Ectodermal cell (in vitro differentiated cells): ENCODE results near the gene PRDM15.

ENCODE experiments used
- H3K27ac ChIP-seq: 2 replicates; pipeline ENCODE4 v1.7.0; 2013; ENCODE audit warnings: mild to moderate bottlenecking, low read depth, low read length; ENCODE audit not compliant: insufficient read depth, poor library complexity, severe bottlenecking
- H3K27me3 ChIP-seq: 2 replicates; pipeline ENCODE4 v1.7.0; 2013; ENCODE audit warnings: mild to moderate bottlenecking, low read length; ENCODE audit not compliant: insufficient read depth, control insufficient read depth, poor library complexity, severe bottlenecking
- H3K36me3 ChIP-seq: one replicate; pipeline ENCODE4 v1.7.0; 2013; ENCODE audit warnings: low read length; ENCODE audit not compliant: control insufficient read depth, insufficient read depth
- H3K4me1 ChIP-seq: one replicate; pipeline ENCODE4 v1.7.0; 2013; ENCODE audit warnings: low read length; ENCODE audit not compliant: control insufficient read depth, insufficient read depth
- H3K4me3 ChIP-seq: 2 replicates; pipeline ENCODE4 v1.7.0; 2013; ENCODE audit warnings: low read depth, low read length, control low read depth; ENCODE audit not compliant: insufficient read depth
- H3K9me3 ChIP-seq: 2 replicates; pipeline ENCODE4 v1.7.0; 2013; ENCODE audit warnings: mild to moderate bottlenecking, low read length, moderate library complexity; ENCODE audit not compliant: control insufficient read depth
- WGBS, 2 experiments: methylation state at CpG; one replicate each; pipeline ENCODE4 v1.1.7; 2013; ENCODE audit warnings: missing lambda C conversion rate in 2 of 2; 5-methylcytosine and 5-hydroxymethylcytosine counted together

The PRDM15 gene

GRCh38 chr21:41763996-41764395 lies 115.1 kb downstream of the PRDM15 start:
- H3K4me1 ChIP-seq: peaks cover 60% of the 10 kb centered on the region
- H3K27ac ChIP-seq: no peak overlapping the region
- WGBS, 2 experiments: 62 to 66% methylated on average over 8 of the region's 8 CpGs
- no peak overlapping the region for H3K4me3 ChIP-seq
- H3K36me3 ChIP-seq: no peaks in the 10 kb centered on the region
- H3K9me3 ChIP-seq: no peaks in the 10 kb centered on the region
- H3K27me3 ChIP-seq: peaks cover 71% of the 10 kb centered on the region

DNA sequence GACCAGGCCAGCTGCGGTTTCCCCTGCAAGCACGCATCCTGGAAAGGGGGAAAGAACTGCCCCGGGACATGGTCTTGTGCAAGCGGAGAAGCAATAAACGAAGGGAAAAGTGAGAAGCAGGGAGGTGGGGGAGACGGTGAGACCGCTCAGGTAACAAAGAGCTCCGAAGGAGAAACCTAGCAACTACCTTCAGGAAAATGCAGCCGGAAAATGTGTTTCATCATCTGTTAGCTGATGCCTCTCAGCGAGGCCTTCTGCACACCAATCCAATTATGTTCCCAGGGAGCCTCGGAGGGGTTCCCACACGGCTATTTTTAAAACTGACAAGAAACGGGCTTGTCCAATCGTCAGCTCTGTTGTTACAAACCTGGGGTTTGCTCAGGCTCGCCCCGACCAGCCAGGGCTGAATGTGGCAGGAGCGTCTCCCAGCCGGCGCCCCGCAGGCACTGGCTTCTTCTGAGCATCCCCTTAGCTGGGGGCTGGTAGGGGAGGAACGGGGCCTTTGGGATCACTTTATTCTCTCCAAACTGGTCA lies 115.7 kb downstream of the PRDM15 start:
- WGBS, 2 experiments: 5 to 6% methylated on average over 21 of the region's 21 CpGs
- no peaks in the 10 kb centered on the region for H3K9me3 ChIP-seq
- no peaks in the 10 kb centered on the region for H3K36me3 ChIP-seq
- peaks cover 65% of the 10 kb centered on the region for H3K27me3 ChIP-seq
- peak overlapping the region; percentile 13 for H3K4me3 ChIP-seq
- no peak overlapping the region for H3K27ac ChIP-seq
- H3K4me1 ChIP-seq: peaks cover 56% of the 10 kb centered on the region

DNA sequence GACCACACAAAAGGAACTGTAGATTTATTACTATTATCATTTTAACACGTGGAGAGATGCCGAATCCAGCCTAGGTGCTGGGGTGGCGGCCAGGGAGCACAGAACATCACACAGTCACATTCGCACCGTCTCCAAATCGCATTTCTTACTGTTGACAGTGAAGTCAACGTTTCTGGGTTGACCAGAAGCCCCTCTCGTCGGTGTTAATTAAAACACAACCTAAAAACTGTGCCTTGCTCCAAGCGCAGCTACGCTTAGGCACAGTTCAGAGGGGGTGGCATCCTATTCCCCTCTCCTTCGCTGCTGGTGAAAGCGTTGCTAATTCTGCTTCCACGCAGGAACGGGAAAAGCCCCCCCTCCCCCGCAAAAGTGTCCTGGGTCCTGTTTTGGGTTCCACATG lies 116.4 kb downstream of the PRDM15 start:
- H3K9me3 ChIP-seq: no peaks in the 10 kb centered on the region
- peaks cover 58% of the 10 kb centered on the region for H3K27me3 ChIP-seq
- no peaks in the 10 kb centered on the region for H3K36me3 ChIP-seq
- peak overlapping the region; percentile 44 for H3K27ac ChIP-seq
- H3K4me3 ChIP-seq: peak overlapping the region; percentile 13
- H3K4me1 ChIP-seq: peaks cover 50% of the 10 kb centered on the region
- 2 to 3% methylated on average over 16 of the region's 16 CpGs for WGBS, 2 experiments

- peak overlapping the region; percentile 34 for H3K4me3 ChIP-seq
- no peaks in the 10 kb centered on the region for H3K36me3 ChIP-seq
- H3K27ac ChIP-seq: peak overlapping the region; percentile 81
- 0 to 1% methylated on average over 22 of the region's 22 CpGs for WGBS, 2 experiments
- H3K4me1 ChIP-seq: peaks cover 48% of the 10 kb centered on the region
- peaks cover 51% of the 10 kb centered on the region for H3K27me3 ChIP-seq
- H3K9me3 ChIP-seq: no peaks in the 10 kb centered on the region
These were observed 117.1 kb downstream of the PRDM15 start for GRCh38 chr21:41761934-41762635.

GRCh38 chr21:41761211-41761933 lies 117.8 kb downstream of the PRDM15 start:
- Histone ChIP-seq H3K4me3 (peak overlapping the region; percentile 34), H3K36me3 (no peaks in the 10 kb centered on the region), H3K9me3 (no peaks in the 10 kb centered on the region), H3K27ac (peak overlapping the region; percentile 81), H3K4me1 (peaks cover 48% of the 10 kb centered on the region), H3K27me3 (peaks cover 44% of the 10 kb centered on the region)
- 2% methylated on average over 22 of the region's 22 CpGs for WGBS, 2 experiments

DNA sequence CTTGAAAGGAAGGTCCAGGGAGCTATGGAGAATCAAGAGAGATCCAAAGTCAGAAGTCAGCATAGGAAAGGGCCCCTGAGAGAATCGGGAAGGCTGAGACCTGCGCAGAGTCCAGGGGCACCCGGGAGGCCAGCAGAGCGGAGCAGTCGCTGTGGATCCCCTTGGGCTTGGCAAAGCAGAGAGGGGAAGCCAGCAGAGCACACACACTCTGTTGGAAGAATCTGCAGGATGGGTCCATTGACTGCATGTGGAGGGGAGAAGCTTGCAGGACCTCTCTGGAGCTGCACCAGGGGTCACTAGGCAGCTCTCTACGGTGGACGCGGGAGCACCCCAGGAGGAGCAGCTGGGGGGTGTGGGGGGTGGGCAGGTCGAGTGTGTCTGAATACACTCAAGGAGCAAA lies 118.7 kb downstream of the PRDM15 start:
- Histone ChIP-seq H3K27ac (no peak overlapping the region), H3K4me3 (no peak overlapping the region), H3K36me3 (no peaks in the 10 kb centered on the region), H3K9me3 (no peaks in the 10 kb centered on the region), H3K4me1 (peaks cover 48% of the 10 kb centered on the region), H3K27me3 (peaks cover 35% of the 10 kb centered on the region)
- WGBS, 2 experiments: 63 to 66% methylated on average over 9 of the region's 9 CpGs

- no peaks in the 10 kb centered on the region for H3K9me3 ChIP-seq
- WGBS, 2 experiments: 89 to 92% methylated on average over 5 of the region's 5 CpGs
- peaks cover 48% of the 10 kb centered on the region for H3K4me1 ChIP-seq
- H3K36me3 ChIP-seq: no peaks in the 10 kb centered on the region
- no peak overlapping the region for H3K4me3 ChIP-seq
- H3K27ac ChIP-seq: no peak overlapping the region
- peaks cover 30% of the 10 kb centered on the region for H3K27me3 ChIP-seq
These were observed 119.2 kb downstream of the PRDM15 start for GRCh38 chr21:41759926-41760325.

DNA sequence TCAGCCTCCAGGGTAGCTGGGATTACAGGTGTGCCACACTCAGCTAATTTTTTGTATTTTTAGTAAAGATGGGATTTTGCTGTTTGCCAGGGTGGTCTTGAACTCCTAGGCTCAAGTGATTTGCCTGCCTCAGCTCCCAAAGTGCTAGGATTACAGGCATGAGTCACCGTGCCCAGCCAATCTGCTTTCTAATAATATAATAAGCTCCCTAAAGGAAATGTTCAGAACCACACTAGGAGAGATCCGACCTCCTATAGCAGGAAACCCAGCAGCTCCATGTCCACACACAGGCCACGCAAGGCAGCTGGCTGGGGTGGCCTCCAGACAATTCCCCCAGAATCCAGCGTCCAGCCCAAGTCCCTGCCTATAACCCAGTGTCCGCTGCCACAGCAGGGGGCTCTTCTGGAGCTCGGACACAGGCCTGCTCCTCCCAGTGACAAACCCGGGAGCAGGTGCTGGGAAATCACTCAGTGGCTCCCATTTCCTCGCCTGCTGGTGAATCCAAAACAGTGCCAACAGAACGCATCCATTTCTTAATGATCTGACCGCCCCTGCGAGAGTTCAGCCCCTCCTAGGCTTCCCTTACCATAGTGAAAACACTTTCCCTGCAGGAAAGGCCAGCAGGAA lies 119.8 kb downstream of the PRDM15 start:
- H3K27ac ChIP-seq: no peak overlapping the region
- H3K36me3 ChIP-seq: no peaks in the 10 kb centered on the region
- WGBS, 2 experiments: 60 to 62% methylated on average over 11 of the region's 11 CpGs
- H3K4me1 ChIP-seq: peaks cover 49% of the 10 kb centered on the region
- H3K9me3 ChIP-seq: no peaks in the 10 kb centered on the region
- H3K27me3 ChIP-seq: peaks cover 24% of the 10 kb centered on the region
- H3K4me3 ChIP-seq: no peak overlapping the region

DNA sequence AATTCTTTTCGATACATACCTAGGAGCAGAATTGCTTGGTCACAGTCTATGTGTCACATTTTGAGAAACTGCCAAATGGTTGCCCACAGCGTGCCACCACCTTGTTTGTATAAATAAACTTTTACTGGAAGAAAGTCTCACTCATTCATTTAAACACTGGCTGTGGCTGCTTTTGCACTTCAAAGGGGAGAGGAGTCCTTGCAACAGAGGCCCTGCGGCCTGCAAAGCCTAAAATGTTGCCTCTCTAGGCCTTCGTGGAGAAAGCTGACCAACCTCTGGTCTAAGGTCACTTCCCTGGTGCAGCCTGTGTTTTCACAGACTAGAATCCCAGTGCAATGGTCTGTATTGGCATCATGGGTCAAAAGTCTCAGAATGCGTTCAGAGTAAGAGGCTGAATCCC lies 120.6 kb downstream of the PRDM15 start:
- 73 to 74% methylated on average over 5 of the region's 5 CpGs for WGBS, 2 experiments
- Histone ChIP-seq H3K27ac (no peak overlapping the region), H3K36me3 (no peaks in the 10 kb centered on the region), H3K4me1 (peaks cover 46% of the 10 kb centered on the region), H3K4me3 (no peak overlapping the region), H3K27me3 (peaks cover 16% of the 10 kb centered on the region), H3K9me3 (no peaks in the 10 kb centered on the region)
